GM21367 (cell line): Measurements from ENCODE around the gene EML6.

ENCODE experiments used
- ATAC-seq: cut with Tn5 transposase; IDR thresholded peaks from one replicate; pipeline ENCODE4 v1.9.1; 2021; ENCODE audit not compliant: unreplicated experiment

Gene EML6

DNA sequence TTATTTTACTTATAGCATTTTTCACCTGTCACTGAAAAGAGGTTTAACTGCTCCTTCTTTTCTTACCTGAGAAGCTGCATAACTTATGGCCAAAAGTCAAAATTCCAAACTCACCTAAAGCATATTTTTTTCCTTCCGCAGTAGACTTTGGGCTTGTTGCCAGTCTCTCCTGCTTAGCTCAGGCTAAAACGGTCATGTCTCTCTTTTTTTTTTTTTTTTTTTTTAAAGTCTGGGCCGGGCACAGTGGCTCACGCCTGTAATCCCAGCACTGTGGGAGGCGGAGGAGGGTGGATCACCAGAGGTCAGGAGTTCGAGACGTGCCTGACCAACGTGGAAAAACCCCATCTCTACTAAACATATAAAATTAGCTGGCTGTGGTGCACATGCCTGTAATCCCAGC, 213.3 kb downstream of the EML6 start:
- ATAC-seq = no peak

DNA sequence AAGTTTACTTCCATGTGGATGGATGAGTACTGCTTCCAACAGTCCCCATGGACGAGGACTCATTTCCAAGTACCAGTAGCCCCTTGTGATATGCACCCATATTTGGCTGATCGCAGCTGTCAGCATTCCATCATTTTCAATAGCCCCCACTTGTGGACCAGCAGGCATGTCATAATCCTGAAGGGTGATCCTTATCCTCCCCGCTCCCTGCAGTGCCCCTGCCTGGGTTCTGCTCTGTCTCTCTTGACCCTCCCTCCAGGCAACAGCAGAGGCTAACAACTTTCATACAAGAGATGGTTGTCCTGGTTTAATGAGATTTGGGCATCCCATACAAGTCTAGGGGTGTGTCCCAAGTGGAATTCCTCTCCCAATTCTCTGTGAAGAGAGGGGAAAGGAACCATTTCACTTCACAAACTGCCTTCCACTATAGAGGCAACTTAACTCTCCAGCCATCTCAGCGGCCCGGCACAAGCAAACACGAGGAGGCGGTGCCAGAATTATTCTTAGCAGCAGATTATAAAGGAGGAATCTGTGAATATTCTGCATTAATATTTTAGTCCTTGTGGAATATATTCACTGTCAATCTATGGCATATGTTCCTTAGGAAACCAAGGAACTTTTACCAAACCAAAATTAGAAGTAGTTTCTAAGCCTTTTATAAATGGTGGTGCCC, 216.1 kb downstream of the EML6 start:
- no peak for ATAC-seq

DNA sequence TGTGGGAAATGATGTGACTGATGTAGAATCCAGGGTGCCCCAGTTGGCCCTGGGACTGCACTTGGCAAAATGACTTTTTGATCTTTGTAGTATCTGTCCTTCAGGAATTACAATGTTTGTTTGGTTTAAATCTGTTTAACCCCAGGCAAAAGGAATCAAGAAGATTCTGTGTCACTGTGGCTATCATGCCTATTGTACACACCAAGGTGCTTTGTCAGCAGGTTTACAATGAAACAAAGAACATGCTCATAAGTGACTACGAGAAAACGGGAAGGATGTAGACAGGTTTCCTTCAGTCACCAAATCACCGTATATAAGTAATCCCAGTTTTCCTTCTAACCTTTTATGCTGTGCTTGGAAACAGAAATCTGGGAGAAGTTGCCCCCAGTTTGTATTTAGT, 217.3 kb downstream of the EML6 start:
- ATAC-seq = no peak

DNA sequence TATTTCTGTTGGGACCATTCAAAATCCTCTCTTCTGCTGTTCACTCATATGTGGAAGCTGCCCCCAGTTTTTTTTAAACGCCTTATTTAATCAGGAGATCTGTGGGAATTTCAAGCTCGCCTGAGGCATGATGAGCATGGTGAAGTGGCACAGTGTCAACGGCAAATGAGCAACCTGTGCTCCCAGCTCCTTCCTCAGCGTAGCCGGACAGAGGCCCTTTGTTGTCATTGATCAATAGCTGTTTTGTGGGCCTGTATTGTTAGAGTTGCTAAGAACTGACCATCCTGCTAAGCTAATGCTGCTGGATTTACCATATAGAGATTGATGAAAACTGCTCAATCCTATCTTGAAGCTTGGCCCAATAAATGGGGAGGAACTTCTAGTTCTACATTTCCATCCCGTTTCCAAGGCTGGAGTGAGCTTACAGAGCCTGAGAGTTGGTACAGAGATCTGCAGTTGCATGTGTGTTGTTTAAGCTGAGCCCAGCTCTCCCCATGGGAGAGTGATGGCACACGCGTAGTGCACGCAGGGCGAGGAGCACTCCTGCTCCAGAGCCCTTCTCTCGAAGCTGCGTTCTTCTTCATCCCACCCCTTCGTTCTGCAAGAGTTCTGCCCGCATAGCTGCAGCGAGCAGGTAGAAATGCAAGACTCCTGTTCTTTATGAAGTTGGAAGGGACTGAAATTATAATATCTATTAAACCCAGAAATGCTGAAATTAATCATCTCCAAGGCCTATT, 218.0 kb downstream of the EML6 start:
- ATAC-seq = no peak

DNA sequence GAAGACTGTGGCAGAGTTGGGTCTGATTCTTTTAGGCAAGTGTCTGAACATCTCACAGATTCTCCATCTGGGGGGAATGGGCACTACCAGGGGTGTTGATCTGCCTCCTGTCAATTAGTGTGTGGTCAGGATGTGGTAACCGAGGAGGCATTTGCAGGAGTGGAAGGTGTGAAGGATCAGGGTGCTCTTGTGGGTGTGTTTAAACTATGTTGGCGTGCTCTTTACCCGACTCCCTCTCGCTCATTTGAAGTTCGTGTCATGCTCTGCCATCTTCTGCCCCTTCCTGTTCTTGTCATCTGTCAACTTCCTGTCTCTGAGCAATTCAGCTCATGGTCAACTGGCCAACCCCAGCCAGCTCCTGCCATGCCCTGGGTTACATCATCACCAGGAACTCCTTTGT, 218.9 kb downstream of the EML6 start:
- no peak for ATAC-seq

DNA sequence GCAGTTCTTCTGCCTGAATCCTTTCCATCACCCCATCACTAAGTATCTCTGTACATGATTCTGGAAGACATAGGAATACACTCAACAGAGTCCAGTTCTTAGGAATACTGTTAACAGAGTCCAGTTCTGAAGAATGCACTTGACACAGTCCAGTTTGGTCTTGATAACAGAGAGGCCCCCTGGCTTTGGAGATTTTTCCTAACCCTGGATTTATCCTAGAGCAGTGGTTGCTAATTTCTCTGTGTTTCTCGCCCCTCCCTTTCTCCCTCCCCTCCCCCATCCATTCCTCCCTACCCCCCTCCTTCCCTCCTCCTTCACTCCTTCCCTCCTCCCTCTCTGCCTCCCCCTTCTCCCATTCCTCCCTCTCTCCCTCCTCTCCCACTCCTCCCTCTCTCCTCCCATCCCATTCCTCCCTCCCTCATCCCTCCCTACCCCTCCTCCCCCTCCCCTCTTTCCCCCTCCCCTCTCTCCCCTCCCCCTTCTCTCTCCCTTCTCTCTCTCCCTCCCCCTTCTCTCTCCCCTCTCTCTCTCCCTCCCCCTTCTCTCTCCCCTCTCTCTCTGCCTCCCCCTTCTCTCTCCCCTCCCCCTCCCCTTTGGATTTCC, 221.4 kb downstream of the EML6 start:
- no peak for ATAC-seq

DNA sequence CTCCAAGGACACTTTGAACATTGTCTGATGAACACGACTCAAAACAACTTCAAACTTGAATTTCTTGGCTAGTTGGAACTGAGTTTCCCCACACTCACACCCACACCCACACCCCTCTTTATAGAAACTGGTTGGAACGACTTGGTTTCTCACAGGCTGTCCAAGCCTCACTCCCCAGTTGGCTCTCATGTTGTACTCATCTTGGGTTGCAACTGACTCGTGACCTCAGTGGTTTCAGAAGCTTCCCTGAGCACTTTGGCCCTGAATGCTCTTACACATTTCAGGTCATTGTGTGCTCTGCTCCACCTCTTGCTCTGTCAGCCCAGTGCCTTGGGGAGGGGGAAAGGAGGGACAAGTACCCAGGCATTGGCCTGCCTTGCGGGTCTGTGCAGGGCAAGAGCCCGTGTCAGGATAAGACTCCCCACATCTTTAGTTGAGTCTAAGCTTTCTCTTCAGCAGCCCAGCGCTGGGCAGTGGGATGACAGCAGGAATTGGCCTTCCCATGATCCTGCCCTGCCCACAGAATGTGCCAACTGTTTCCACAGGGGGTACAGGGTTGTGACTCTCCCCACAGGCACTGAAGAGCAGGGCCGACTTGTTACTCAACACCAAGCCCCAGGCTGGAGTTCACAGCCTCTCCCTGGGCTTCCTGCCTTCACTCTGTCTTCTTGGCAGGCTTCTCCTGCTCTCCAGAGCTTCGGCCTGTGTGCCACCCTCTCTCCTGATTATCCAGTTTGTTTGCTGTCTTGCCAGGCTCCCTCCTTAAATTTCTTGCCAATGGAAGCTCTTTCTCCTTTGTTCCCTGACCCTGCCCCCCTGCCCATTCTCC, 222.1 kb downstream of the EML6 start:
- peak; percentile 60 for ATAC-seq

DNA sequence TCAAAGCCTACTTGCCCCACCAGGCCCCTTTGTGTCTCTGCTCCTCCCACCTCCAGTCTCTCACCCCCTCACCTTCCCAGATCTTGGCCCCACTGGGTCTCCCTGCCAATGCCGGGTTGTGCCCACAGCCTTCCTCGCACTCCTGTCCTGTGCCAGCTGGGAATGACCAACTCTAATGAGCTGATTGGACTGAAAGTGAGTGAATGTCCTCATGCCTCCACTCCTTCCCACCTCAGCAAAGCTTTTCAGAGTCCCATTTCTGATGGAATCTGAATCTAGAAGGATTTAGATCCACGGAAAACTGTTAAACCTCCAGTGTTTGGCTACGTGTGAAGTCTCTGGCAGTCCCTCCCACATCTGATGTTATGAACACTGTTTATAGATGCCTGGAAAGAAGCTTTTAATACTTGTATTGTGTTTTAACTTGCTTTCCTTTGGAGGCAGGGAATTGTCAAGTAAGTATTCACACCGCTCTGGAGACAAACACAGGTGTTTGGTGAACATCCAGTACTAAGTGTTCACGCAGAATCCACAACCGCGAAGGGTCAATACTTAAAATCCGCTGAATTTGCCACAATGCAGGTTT, 222.9 kb downstream of the EML6 start:
- no peak for ATAC-seq

DNA sequence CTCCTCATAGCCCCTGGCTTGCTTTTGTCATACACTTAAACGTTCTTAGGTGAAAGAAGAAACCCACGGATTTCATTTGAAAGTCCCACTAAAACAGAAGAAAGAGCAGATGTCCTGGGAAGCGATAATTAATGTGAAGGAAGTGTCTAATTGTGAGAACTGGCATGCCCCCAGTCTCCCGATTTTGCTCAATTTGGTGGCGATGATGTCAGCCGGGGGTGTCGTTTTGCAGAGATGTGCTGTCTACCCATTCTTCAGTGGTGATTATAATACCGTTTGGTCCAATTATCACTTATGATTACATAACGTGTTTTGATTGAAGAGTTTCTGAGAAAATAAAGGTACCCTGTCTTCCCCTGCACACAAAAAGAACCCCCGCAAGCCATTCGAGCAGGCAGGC, 223.7 kb downstream of the EML6 start:
- no peak for ATAC-seq

DNA sequence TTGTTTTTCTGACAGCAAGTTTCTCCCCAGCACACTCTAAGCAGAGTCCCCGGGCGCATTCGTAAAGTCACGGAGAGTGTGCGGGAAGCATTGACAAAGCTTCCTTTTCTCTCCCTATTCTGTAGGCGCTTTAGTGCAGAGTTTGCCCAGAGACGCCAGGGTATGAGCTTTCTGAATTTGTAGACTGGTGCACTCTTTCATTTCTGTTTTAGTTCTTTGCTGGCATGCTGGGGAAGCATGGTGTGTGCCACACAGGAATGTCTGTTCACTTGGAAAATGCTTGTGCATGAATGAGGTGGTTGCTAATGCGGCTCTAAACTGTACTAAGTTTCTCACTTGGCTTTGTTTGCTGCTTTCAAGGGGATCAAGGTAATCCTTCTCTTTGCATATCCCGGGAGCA, 224.2 kb downstream of the EML6 start:
- no peak for ATAC-seq

DNA sequence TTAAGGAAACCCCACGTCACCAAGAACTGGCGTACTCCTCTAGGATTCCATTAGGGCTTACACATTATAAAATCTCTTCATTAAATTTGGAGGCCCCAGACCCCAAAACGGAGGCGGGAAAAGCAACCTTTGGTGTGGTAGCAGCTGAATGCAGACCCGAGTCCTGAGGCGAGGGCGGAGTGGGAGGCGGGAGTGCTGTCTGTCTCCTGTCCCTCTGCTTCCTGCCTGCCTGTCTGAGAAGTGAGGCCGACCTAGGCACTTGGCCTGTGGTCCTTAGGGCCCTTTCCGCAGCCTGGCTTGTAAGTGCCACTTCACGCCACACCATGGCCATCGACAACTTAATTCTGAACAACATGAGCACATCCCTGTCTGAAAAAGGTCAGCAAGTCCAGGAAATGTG, 224.7 kb downstream of the EML6 start:
- no peak for ATAC-seq

DNA sequence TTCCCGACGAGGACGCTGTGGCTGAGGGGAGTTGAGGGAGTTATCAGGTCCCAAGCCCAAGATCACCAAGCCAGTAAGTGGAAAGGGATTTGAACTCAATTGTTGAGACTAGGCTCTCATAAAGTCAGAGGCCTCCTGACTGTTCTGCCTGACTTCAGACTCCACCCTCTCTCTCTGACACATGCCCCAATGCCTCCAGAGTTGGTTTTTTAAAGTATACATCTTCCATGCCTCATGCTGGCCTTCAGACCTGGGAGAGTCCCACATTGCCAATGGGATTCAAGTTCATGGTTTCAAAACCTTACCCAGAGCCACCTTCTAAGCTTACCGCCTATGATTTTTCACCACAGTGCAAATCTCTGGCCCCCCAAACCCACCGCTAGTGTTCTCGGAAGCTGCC, 226.0 kb downstream of the EML6 start:
- ATAC-seq = no peak

DNA sequence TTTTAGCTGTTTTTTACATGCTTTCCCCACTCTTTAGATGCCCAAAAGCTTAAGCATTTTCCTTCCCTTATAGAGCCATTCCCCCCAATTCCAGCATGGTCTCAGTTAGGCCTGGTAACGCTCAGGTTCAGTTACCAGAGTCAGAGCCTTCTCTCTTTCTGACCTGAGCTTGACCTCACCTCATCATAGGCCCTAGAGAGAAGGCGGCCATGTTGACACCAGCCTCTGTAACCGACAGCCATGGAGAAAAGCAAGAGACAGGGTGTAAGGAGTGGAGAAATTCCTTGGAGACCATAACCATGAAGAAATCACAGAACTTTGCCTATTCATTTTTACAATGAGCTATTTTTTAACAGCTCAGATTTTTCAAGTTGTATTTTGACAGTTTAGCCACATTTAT, 227.3 kb downstream of the EML6 start:
- no peak for ATAC-seq

DNA sequence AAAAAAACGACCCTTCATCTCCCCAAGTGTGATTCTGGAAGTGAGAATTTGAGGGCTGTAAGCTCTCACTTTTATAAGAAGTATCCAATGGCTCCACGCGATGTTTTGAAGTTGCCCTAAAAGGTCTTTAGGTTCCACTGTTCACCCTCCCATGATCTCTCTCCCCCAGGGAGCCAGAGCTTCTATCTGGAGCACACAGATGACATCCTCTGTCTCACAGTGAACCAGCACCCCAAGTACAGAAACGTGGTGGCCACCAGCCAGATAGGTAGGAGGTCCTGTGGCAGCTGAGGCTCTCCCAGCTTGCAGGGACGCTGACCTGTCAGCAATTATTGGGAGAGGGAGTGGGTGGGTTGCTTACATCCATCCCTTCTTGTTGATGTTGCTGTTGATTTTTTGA, 229.0 kb downstream of the EML6 start:
- ATAC-seq = no peak

DNA sequence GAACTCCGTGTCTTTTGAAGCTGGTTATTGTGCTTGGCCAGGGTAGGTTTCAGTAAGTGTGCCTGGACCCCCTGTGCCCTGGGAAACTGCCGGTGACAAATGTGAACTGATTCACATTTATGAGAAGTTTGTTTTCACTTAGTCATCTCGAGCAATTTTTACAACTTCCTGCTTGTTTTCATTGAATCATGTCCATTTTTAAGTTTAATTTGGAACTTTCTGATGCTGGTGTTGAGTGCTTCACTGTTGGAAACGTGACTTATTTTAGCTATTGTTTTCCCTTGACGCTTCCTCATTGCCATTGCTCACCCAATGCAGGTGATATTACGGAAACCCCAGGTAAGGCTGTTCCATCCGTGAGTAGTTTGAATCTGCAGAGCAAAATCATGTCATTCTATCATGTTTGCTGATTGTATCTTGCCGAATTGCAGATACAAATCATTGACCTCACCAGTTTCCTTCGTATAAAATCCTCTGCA, 229.6 kb downstream of the EML6 start:
- no peak for ATAC-seq

DNA sequence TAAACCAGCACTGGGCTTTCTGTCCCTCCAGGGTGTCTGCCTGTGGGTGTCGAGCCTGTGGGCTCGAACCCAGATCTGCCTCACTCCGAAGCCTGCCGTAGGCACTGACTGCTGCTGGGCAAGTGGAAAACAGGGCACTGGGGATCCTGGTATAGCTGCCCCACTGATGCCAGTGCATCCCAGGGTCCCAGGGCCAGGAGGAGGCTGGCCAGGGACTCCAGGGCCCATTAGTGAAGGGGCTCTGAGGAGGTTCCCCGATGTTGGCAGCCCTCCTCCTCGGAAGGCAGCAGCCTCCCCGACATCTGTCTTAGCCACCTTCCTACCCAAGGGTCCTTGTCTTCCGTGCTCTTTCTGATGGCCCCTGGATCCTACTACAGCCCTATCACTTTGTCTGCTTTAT, 230.7 kb downstream of the EML6 start:
- no peak for ATAC-seq

DNA sequence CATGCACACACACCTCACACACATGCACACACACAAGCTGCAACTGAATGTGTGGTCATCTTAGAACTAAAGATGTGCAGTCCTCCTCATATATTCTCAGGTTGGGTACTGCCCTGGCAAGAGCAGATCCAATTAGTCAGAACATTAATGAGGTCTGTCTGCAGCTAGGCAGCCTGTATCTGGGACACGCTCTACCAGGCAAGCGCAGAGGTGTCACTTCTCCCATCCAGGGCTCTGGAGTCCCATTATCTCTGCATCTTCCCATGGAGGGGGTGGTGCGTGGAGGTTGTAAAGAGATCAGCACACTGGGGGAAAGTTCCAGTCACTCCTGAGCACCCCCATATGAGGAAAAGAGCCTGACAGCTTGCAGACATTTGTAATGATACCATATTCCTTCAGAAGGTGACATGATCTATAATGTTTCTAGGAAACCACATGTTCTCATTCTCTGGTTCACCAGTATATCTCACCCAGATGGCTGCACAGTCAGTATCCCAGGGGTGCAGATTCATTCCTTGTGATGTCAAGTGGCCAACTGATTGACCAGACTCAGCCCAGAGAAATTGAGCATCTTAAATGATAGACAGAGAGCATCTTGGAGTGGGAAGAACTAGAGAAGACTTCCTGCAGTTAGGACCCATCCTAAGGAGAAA, 231.4 kb downstream of the EML6 start:
- ATAC-seq = no peak

DNA sequence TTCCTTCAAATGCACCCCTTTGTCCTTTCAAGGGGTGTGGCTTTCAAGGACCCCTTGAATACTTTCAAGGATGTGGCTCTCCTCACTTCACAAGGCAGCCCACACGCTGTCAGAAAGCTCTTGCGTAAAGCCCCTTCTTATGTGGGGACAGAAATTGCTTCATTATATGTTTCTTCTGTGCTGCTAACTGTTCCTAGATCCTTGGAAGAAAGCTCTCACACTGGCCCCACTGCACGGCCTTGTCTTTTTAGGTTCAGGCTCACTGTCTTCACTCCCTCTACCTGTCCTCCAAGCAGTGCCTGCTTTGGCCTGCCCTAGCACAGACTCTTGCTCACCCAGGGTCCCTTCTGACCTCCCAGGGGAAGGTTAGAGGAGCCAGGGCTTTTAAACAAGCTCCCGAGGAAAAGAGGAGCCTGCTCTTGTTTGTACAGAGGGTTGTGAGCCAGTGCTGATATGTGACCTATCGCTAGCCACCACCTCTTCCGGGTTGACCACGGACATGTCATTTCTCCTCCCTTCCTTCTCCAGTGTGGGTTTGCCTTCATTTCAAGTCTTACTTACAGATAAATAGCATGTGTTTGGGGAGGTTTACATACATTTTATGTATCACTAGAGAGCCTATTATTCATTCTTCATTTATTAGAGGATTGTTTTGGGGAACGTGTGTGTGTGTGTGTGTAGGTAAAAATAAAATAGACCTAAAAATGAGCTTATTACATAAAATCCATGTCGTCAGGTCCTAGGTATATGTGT, 232.1 kb downstream of the EML6 start:
- ATAC-seq = no peak

DNA sequence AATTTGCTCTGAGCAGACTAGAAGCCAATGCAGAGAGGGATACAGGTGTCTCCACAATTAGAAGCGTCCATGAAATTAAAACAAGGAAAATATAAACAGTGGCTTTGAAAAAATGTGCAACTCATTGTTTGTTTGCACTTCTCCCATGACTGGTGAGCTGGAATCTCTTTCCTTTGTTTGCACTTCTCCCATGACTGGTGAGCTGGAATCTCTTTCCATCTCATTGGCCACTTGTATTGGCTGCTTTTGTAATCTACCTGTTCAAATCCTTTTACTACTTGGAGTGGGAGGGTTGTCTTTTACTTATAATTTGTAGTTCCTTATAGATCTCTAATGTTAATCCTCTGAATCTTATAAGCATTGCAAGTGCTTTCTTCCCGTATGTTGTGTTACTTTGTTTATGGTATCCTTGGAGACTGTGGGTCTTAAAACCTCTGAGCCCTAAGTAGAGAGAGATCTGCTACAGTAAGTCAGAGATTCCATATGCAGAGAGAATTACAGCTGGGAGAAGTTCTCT, 232.7 kb downstream of the EML6 start:
- ATAC-seq = no peak
